GM13977 (cell line): Measurements from ENCODE around the gene MAN1C1.
"Not testable (repeated sequence)": the region's sequence is repeated elsewhere in the genome, so short reads cannot be mapped to it uniquely, and the experiment has no call there.

Source experiments
- DNase-seq: peaks from one replicate; pipeline ENCODE4 v3.0.0; 2012; ENCODE audit warnings: low spot score
- CTCF ChIP-seq: IDR thresholded peaks from 2 replicates; pipeline ENCODE4 v1.5.1; 2012; ENCODE audit warnings: mild to moderate bottlenecking, control low read depth; ENCODE audit not compliant: insufficient read depth; ENCODE audit errors: extremely low read depth, missing control alignments
- in situ Hi-C: fragments of 300-500 bp; cut with MboI; formaldehyde crosslinking; loops from one replicate; pipeline ENCODE4 v1.12.0; 2022; ENCODE audit warnings: low sequenced_read_pairs, low pct_unique_long_range_greater_than_20kb, mixed read lengths, inconsistent platforms; ENCODE audit not compliant: unreplicated experiment

The MAN1C1 gene

DNA sequence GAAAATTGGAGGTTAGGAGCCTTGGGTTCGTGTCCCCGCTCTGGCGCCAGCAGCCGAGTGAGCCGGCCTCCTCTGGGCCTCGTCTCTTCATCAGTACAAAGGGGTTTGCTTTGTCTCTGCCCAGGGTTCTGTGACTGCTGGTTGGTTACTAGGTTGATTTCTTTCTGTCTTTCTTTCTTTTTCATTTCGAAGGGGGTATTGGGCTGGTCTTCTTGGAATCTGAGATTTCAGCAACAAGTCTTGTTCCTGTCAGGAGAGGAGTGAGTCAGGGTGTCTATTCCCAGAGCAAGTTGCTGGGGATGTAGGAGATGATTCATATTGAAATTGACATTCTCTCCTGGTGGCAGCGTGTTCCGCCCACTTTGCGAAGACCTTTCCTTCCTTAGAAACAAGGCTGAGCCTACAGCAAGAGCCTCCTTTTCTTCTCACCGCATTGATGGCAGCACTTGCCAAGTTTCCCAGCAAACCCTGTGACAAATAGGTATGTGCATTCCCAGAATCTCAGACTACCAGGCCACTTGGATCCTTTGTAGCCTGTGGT, 79.2 kb downstream of the MAN1C1 start:
- DNase-seq = no peak
- in situ Hi-C loops = no loop called here
- no peak for TF ChIP-seq CTCF

DNA sequence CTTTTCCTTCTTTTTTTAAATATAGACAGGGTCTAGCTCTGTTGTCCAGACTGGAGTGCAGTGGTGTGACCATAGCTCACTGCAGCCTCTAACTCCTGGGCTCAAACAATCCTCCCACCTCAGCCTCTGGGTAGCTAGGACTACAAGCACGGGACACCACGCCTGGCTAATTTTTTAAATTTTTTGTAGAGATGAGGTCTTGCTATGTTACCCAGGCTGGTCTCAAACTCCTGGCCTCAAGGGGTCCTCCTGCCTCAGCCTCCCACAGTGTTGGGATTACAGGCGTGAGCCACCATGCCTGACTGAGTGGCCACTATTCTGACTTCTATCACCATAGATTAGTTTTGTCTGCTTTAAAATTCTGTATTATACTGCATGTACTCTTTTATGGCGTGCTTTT, 80.1 kb downstream of the MAN1C1 start:
- DNase-seq, in situ Hi-C loops: not testable (repeated sequence)

GRCh38 chr1:25697435-25698217, 81.0 kb downstream of the MAN1C1 start:
- no peak for TF ChIP-seq CTCF
- in situ Hi-C loops = no loop called here
- no peak for DNase-seq

DNA sequence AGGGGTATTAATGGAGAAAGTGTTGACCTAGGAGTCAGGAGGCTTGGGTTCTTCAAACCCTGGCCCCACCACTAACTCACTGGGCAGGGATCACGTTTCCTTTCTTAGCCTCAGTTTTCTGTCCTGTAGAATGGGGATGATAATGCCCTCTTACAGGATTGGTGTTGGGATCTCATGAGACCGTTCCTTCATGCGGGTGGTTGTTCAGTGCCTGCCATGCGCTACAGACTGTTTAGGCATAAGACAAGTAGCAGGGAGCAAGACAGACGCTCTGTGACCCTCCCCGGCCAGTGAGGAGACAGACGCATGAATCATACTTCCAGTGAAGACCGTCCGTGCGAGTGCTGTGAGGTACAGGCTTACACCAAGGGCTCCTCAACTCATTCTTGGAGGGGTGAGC, 81.7 kb downstream of the MAN1C1 start:
- no peak for DNase-seq
- in situ Hi-C loops = no loop called here
- TF ChIP-seq CTCF = no peak

DNA sequence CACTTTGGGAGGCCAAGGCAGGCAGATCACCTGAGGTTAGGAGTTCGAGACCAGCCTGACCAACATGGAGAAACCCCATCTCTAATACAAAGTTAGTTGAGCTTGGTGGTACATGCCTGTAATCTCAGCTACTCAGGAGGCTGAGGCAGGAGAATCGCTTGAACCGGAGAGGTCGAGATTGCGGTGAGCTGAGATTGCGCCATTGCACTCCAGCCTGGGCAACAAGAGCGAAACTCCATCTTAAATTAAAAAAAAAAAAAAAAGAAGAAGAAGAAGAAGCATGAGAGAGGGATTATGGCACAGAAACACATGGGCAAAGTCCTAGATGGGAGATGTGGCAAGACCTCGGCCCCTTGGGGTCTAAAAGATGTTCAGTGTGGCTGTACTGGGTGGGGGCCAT, 82.5 kb downstream of the MAN1C1 start:
- DNase-seq, in situ Hi-C loops: not testable (repeated sequence)

GRCh38 chr1:25699500-25700143, 83.0 kb downstream of the MAN1C1 start:
- no peak for TF ChIP-seq CTCF
- in situ Hi-C loops = no loop called here
- DNase-seq = no peak

DNA sequence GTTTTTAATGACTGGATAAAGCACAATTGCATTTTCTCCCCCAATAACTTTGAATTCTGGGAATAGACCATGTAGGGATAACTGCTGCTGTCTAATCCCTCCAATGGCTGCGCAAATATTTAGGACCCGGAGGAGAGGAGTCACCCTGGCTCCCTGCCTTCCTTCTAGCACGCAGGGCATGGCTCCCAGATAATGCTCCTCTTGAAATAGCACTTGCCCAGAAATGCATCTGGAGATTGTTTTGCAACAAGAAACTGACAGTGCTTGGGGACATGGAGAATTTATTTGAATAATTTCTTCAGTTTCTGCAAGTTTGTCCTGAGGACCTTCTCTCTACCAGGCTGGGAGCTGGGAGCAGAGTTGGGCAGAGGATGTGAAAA, 83.5 kb downstream of the MAN1C1 start:
- in situ Hi-C loops = no loop called here

More for the DNA sequence above, 83.5 kb downstream of the MAN1C1 start:
- DNase-seq = no peak
- TF ChIP-seq CTCF = no peak
